HG03045 (cell line): Measurements from ENCODE around the gene ATXN3.
"Not testable (repeated sequence)": the region's sequence is repeated elsewhere in the genome, so short reads cannot be mapped to it uniquely, and the experiment has no call there.

ENCODE experiments used
- ATAC-seq: cut with Tn5 transposase; IDR thresholded peaks from one replicate; pipeline ENCODE4 v1.9.1; 2021; ENCODE audit warnings: mild to moderate bottlenecking, moderate library complexity; ENCODE audit not compliant: unreplicated experiment

Gene ATXN3

DNA sequence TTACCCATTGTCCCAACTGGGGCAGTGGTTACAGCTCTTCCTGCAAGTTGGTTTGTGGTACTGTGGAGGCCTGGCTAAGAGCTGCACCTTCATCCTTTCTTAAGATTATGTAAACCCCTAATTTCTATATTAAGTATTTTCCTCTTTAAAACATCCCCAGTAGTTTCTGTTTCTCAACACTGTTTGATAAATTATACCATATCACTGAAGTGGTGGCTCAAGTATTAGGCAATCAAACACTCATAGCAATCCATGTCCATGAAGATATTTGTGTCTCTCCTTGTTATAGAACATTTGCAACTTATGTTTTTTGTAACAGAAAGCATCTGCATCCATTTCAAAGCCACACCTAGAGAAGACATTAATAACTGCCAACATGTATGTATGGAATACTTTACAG lies 31.8 kb downstream of the ATXN3 start:
- no peak for ATAC-seq

DNA sequence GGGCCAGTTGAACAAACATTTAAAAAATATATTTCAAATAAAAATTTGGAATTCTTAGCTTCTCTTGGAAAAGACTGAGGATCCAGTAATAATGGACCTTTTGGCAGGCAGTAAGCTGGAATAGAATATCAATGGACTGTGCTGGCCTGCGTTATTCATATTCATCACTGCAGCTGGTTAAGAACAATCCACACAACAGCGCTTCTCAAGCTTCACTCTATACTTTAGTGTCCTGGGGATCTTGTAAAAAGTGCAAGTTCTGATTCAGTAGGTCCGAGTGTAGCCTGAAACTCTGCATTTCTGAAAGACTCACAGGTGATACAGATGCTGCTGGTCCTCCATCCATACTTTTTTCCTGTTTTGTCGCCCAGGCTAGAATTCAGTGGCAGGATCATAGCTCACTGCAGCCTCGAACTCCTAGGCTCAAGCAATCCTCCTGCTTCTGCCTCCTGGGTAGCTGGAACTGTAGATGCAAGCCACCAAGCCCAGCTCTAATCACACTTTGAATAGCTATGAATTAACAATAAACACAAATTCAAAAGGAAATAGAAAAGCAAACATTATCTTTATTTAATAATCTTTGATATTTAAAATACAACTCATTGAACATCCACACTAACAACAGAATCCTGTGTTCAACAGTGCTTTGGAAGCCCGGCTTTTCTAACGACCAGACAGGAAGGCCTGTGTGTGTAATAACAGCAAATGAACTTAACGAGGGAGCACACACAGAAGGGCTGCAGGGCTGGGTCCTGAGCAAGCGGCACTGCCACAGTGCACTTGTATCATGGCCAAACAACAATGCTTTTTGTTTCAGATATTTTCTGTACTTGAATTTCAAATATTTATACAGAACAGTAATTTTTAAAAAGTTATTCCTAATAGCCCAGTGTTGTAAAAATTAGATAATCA lies 48.1 kb downstream of the ATXN3 start:
- no peak for ATAC-seq

DNA sequence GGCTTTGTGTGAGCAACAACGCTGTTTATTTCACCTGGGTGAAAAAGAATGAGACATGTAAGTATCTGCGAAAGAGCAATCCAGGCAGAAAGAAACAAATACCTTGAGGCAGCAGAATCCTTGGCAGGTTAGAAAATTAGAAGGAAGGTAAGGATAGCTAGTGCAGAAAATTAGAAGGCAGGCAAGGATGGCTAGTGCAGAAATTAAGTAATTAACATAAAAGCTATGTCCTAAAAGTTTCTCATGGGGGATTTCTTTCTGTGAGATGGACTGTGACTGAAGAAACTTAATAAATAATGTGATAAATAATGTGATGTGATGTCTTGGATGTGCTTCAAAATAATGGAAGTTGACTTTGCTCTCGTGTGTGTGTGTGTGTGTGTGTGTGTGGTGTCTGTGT lies 56.6 kb downstream of the ATXN3 start:
- no peak for ATAC-seq

DNA sequence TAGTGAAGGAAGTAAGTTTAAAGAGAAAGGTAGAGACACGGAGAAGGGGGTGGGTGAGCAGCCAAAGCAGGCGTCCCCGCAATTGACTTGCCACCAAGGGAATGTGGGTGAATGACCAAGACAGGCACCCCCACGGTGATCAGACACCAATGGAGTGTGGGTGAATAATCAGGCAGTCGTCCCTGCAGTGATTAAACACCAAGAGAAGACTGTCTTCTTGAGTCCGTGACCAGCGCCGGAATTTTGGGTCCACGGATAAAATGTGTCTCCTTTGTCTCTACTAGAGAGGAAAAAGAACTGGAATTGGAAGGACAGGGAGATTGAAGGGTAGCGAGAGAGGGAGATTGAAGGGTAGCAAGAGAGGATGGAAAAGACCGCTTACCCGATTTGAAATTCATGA lies 57.2 kb downstream of the ATXN3 start:
- not testable (repeated sequence) for ATAC-seq

DNA sequence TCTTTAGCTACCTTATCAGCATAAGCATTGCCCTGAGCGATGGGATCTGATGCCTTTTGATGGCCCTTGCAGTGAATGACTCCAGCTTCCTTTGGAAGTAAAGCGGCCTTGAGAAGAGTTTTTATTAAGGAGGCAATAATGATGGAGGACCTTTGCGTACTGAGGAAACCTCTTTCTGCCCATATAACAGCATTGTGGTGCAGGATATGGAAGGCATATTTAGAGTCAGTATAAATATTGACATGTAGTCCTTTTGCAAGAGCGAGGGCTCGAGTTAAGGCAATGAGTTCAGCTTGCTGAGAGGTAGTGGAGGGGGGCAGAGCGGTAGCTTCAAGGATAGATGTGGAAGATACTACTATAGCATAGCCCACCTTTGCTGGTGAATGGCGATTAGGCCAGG lies 60.5 kb downstream of the ATXN3 start:
- ATAC-seq, result not testable (repeated sequence)

DNA sequence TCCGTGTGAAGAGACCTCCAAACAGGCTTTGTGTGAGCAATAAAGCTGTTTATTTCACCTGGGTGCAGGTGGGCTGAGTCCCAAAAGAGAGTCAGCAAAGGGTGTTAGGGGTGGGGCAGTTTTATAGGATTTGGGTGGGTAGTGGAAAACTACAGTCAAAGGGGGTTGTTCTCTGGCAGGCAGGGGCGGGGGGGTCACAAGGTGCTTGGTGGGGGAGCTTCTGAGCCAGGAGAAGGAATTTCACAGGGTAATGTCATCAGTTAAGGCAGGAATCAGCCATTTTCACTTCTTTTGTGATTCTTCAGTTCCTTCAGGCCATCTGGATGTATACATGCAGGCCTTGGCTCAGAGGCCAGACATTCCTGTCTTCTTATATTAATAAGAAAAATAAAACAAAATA lies 64.6 kb downstream of the ATXN3 start:
- not testable (repeated sequence) for ATAC-seq

DNA sequence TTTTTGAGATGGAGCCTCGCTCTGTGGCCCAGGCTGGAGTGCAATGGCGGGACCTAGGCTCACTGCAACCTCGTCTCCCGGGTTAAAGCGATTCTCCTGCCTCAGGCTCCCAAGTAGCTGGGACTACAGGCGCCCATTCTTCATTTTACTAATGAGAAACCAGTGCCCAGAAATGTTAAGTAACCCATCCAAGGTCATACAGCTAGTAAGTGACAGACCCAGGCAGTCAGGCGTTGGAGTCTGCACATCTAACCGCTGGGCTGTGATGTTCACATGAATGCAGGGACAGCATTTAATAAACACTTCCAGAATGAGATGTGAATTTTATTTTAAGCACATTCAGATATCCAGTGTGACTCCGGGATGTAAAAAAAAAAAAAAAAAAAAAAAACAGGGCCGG lies 65.2 kb downstream of the ATXN3 start:
- ATAC-seq, result no peak

DNA sequence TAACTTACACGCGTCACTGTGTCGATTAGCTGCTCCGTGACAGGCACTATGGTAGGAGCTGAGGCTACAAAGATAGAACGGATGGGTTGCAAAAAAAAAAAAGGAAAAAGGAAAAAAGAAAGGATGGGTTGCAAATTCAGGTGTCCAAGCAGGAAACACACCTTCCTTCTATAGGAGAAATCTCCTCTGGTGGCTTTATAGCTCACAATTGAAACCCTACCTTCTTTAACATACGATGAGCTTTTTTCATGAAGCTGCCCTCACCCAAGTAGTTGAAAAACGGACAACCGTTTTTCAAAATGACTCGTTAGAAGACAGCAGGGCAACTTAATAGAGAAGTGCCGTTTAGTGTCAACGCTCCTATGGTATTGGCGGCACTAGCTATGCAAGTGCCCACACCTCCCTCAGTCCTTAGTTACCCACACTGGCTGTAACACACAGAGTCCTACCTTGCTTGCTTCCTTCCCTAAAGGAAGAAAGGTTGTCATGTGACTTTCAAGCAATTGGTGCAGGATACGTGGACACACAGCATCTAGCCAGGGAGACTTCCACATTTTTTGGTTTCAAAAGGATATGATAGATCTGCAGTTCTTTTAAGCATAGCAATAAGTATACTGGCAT lies 65.8 kb downstream of the ATXN3 start:
- peak; percentile 31 for ATAC-seq

DNA sequence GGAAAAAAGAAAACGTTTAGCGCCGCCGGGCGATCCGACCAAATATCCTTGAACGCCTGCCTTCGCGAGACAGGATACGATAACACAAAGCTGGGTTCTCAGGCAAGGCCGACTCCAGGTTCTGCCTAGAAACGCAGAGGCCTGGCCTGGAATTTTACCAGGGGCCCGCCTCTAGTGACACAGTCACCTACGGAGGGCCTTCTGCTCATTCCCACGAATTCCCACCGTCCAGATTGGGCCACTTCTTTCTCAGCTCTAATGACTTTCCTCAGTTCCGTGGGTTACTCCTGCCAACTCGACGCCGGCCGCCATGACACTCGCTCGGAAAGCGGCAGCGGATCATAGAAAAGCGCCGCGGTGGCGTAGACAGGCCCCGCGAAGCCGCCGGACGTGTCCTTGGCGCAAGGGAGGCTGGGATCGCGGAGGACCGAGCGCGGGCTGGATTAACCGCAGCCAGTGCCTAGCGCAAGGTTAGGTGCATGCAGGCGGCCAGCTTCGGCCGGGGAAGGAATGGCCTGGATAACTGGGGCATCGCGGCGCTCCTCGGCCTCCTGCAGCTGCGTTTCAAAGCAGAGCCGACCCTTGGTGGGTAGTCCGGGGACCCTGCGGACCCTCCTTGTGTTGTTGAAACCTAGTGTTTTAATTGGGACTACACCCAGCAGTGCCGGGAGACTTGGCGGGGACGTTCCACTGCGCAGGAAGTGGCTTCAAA lies 66.5 kb downstream of the ATXN3 start, which contains the start of gene TRIP11:
TRIP11 (minus strand) TSS at position 341 of the 712 bp plus-strand sequence. CDS start 374 bp downstream, outside the sequence.
- ATAC-seq, result peak; percentile 97

DNA sequence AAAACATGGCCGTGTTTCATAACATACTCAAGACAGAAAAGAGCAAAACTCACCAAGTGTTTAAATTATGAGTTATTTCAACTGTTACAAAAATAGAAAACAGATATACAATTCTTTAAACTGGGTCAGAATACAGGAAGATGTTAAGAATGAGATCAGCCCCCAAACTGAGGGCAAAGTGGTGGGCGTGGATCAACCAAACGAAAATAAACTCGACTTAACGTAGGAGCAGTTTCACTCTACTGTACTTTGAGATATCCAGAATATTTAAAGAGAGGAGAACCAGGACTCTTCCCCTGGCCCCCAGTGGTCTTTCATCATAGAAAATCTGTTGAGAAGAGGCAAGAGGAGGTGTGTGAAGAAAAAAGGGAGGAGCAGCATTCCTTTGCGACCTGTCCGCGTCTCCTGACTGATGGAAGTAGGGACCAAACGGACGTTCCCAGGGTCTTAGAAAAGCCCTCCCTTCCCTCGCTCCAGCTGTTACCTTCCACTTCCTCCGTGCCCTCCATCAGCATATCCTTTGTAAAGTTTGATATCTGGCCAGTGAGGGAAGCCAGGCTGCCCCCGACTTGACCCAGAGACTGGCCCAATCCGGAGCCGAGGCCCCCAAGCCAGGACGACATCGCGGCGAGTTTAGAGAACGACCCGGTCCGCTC lies 67.2 kb downstream of the ATXN3 start:
- peak; percentile 17 for ATAC-seq

DNA sequence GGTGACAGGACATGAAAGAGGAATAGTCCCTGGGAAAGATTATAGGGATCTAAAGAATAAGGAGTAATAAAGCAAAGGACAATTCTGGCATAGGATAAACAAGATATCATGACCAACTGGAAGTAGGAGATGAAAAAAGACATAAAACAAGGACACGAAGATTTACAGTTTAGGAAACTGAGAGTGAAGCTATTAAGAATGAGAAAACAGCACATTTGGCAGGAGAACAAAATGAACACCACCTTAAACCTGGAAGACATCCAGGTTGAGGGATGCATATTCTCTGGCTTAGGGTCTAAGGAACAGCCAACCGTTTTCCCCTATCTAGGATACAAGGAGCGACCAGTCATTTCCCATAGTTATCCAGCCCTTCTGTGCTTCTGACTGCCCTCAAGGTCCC lies 68.4 kb downstream of the ATXN3 start:
- ATAC-seq, result no peak

DNA sequence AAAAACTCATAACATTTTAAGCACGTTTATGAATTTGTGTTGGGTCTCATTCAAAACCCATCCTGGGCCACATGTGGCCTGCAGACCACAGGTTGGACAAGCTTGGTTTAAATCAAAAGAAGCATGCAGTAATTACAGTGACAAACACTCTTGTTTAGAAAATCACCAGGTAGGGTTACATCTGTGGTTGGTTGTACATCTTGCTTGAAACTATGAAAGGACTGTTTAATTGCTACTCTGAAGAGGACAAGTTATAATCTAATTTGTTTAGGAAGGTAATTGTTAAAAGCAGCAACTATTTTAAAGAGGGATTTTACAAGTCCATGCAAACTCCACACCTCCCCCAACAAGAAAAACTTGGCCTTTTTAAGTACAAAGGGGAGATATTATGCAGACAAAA lies 70.5 kb downstream of the ATXN3 start:
- no peak for ATAC-seq

DNA sequence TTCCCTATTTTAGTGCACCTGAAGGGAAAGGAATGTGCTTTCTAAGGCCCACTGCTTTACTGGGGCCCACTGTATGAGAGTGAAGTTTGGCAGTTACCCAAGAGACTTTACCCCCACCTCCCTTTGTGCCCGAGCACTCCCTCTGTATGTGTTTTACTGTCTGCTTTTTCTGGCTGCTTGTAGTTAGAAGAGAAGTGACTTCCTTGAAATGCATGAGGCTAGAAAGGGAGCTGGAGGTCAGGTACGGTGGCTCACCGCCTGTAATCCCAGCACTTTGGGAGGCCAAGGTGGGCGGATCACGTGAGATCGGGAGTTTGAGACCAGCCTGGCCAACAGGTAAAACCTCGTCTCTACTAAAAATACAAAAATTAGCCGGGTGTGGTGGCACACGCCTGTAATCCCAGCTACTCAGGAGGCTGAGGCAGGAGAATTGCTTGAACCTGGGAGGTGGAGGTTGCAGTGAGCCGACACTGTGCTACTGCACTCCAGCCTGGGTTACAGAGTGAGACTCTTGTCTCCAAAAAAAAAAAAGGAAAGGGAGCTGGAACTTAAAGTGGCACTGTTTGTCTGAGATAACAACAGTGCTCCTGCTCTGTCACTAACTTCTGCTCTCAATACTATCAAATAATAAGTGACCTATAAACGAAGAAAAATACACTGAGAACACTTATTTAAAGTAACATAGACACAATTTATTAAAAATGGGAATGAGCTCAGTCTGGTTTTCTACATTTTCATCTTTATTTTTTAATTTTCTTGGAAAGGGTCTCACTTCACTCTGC lies 72.3 kb downstream of the ATXN3 start:
- ATAC-seq, result no peak

DNA sequence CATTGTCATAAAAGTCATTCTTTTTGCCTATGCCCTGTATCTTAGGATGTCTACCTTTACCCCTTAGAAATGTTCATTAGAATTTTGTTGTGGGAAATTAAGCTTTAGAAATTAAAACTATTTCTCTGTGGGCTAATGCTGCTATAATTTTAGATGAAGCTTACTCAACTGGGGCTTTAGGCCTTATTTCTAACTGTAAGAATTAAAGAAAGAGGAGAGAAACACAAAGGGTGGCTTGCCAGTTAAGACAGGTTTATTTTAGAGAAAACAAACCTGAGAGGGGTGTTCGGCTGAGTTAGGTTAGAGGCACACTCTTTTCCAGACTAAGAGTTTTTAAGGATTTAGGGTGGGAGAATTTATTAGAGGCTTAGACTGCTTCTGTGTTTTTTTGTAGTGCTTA lies 72.9 kb downstream of the ATXN3 start:
- no peak for ATAC-seq

DNA sequence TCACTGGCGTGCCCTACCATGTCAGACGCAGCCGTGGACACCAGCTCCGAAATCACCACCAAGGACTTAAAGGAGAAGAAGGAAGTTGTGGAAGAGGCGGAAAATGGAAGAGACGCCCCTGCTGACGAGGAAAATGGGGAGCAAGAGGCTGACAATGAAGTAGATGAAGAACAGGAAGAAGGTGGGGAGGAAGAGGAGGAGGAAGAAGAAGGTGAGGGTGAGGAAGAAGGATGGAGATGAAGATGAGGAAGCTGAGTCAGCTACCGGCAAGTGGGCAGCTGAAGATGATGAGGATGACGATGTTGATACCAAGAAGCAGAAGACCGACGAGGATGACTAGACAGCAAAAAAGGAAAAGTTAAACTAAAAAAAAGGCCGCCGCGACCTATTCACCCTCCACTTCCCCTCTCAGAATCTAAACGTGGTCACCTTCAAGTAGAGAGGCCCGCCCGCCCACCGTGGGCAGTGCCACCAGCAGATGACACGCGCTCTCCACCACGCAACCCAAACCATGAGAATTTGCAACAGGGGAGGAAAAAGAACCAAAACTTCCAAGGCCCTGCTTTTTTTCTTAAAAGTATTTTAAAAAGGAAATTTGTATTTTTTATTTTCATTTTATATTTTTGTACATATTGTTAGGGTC lies 79.7 kb downstream of the ATXN3 start:
- no peak for ATAC-seq

DNA sequence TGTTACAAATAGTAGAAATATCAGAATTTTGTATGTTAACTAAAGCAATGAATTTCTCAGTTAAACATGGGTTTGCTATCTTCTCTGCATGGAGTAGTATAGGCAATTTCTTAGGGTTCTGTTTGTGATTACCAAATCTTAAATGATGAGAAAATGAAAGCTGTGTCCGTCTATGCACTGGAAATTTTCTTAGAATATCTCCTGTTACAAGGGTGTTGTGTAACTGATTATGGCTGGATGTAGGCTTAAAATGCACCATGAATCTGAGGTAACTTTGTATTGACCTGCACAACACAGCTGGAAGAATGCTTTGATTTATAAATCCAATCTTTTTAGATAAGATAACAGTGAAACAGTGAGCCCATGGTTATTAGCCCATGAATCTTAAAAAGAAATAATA lies 84.3 kb downstream of the ATXN3 start:
- ATAC-seq, result no peak

DNA sequence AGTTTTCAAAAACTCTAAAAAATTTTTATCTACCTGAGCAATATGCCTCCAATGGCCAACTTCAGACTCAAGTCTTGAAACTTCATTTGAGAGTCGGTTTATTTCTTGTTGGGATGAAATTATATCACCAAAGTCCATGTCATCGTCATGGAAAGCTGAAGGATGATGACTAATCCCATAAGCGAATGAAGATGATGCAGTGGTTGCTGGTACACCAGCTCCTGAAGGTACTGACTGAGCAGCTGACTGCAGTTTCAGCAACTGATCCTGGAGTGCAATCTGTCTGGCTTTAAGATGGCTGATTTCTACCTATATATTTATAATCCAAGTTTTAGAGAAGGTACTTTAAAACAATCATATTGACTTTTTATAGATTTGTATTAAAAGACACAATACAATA lies 84.9 kb downstream of the ATXN3 start:
- ATAC-seq, result no peak

DNA sequence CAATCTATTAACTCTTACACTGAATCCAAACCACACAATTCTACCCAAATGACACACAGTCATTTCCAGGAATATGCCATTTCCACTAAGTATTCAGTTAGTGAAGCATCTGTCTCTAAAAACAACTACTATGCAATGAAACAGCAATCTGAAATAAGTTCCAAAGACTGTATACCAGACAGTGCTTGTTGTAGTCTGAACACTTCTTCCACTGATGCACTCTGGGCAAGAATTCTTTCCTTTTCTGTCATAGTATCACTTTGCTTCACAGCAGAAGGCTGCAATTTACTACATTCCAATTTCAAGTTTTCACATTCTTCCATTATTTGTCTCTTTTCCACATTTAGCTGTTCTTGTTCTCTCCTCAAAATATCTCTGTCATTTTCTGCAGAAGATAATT lies 92.3 kb downstream of the ATXN3 start:
- ATAC-seq, result no peak

DNA sequence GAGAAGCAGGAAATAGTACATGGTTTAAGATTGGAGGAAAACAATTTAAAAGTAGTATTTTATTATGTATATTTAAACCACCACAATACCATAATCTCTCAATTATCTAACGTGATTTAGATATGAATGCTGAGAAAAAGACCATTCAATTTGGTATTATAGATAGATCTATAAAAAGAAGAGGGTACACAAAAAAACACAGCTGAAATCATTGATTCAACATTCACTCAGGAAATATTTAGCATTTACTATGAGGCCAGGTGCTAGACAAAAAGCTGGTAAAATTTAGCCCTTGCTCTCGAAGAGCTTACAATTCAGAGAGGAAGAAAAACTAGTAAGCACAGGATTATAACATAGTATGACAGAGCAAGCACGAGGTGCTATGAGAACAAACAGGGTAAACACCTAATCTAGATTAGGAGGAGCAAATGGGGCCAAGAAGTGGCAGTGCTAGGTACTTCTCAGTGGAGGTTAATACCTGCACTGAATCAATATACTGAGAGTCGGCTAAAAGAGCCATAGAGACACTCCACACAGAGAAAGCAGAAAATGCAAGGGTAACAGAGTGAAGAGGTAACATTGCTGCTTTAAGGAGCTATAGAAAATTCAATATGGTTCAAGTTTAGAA lies 94.1 kb downstream of the ATXN3 start:
- no peak for ATAC-seq
